Small intestine (tissue), 7 donors: Measurements from ENCODE around the gene PEAK3. TPM values are rescaled to one million over a fixed set of nuclear protein-coding genes. Genes with fewer than 3 reads are reported as not detected.
A peak's percentile ranks its signal among the peaks of the same experiment; 100 is the strongest.

Experiments
- DNase-seq, 2 donors: peaks; one replicate each; pipeline versions ENCODE4 v3.0.0 to v3.0.0-alpha.2; 2013
- FAIRE-seq: peaks from 2 replicates; lab custom pipeline; 2012; peaks lifted over from hg19 to GRCh38; lab: Jason Lieb, UNC
- H3K27ac ChIP-seq, 3 donors: one replicate each; pipeline ENCODE4 v1.5.1; 2013; ENCODE audit warnings: low read length in 2 of 3, mild to moderate bottlenecking in 2 of 3, control low read depth in 1 of 3, inconsistent platforms in 1 of 3, low read depth in 1 of 3, moderate library complexity in 1 of 3
- H3K27me3 ChIP-seq, 3 donors: one replicate each; pipeline ENCODE4 v1.6.1; 2013; ENCODE audit warnings: low read length in 3 of 3, inconsistent platforms in 1 of 3; ENCODE audit not compliant: control insufficient read depth in 3 of 3, insufficient read depth in 3 of 3
- H3K36me3 ChIP-seq, 3 donors: one replicate each; pipeline ENCODE4 v1.6.1; 2013; ENCODE audit warnings: low read length in 3 of 3, inconsistent platforms in 1 of 3, low read depth in 1 of 3, mild to moderate bottlenecking in 1 of 3, moderate library complexity in 1 of 3; ENCODE audit not compliant: control insufficient read depth in 3 of 3, insufficient read depth in 2 of 3
- H3K4me1 ChIP-seq, 3 donors: one replicate each; pipeline ENCODE4 v1.6.1; 2013; ENCODE audit warnings: low read length in 2 of 3, inconsistent platforms in 1 of 3, low read depth in 1 of 3, mild to moderate bottlenecking in 1 of 3, moderate library complexity in 1 of 3; ENCODE audit not compliant: control insufficient read depth in 3 of 3, insufficient read depth in 2 of 3
- H3K4me3 ChIP-seq, 3 donors: one replicate each; pipeline ENCODE4 v1.5.1; 2013; ENCODE audit warnings: low read length in 3 of 3, control low read depth in 1 of 3, inconsistent platforms in 1 of 3, low read depth in 1 of 3, mild to moderate bottlenecking in 1 of 3, moderate library complexity in 1 of 3
- H3K9me3 ChIP-seq, 2 donors: one replicate each; pipeline ENCODE4 v1.6.1; 2013; ENCODE audit warnings: low read depth in 1 of 2, low read length in 1 of 2; ENCODE audit not compliant: control insufficient read depth in 2 of 2, insufficient read depth in 1 of 2
- WGBS, 3 donors: extraction: QIAGEN DNeasy Blood & Tissue Kit; methylation state at CpG; one replicate each; pipeline ENCODE4 v1.1.7; 2013; 5-methylcytosine and 5-hydroxymethylcytosine counted together
- polyA plus RNA-seq, 4 donors: library from polyadenylated mRNA; stranded (reverse) in 3 of 4; unstranded in 1 of 4; fragments of 200-250 nt in 3 of 4; fragments of 120-200 nt in 1 of 4; gene quantifications; one replicate each; pipeline versions ENCODE4 v1.2.1 to v1.2.3, GENCODE V29; 2013
- donor health status: healthy with polysubstance abuse.
- donor health status: control.
- donor health status: control.
- donor health status: Bipolar disorder and iron deficiency.
- donor health status: healthy.

Gene PEAK3
- polyA plus RNA-seq, 4 donors = 0.25 to 0.54 (median 0.46) TPM; not detected in 1

DNA sequence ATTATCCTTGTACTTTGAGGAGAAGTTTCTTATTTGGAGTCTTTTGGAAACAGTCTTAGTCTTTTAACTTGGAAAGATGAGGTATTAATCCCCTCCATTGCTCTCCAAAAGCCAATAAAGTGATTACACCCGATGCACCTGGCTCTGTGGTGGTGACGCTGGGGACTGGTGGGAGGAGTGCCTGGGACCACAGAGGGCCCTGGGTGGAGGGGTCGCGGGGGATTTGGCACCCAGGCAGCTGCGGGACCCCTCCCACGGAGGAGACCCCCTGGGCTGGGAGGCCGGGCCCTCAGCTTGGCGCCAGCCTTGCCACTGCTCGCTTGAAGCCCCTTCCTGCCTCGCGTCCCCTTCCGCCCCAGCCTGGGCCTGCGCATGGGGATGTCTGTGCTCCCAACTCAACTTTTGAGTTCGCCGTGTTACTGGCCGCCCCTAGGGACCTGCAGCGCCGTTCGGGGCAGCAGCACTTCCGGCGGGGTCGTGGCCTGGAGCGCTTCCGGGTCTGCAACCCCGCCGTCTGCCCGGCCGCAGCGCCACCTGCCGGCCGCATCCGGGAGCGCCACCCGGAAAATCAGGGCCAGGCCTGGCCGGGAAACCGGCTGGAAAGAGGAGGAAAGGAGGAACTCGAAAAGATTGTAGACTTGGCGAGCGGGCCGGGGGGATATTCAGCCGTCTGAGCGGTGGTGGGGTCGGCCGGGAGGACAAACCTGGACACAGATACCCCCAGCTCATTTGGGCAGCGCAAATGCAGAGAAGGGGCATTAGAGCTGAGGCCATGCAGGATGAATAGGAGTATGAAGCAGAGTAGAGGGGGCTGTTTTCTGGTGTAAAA, 8.4 kb downstream of the PEAK3 start:
- DNase-seq = peak; percentile 76 to 89
- peaks cover 5 to 32% (median 6%) of the 10 kb centered on the region in 3 donors for H3K4me1 ChIP-seq
- no peaks in the 10 kb centered on the region for H3K27me3 ChIP-seq
- H3K4me3 ChIP-seq = peak overlapping the region in 2 of 3 donors; percentile 1 to 37
- FAIRE-seq = no peak
- WGBS, 3 donors = 6 to 10% (median 7%) methylated on average over 43 to 45 of the region's 45 CpGs
- peaks cover 2 to 51% (median 13%) of the 10 kb centered on the region in 3 donors for H3K36me3 ChIP-seq
- H3K27ac ChIP-seq = peak overlapping the region; percentile 78 to 81 (median 79)
- H3K9me3 ChIP-seq = no peaks in the 10 kb centered on the region

DNA sequence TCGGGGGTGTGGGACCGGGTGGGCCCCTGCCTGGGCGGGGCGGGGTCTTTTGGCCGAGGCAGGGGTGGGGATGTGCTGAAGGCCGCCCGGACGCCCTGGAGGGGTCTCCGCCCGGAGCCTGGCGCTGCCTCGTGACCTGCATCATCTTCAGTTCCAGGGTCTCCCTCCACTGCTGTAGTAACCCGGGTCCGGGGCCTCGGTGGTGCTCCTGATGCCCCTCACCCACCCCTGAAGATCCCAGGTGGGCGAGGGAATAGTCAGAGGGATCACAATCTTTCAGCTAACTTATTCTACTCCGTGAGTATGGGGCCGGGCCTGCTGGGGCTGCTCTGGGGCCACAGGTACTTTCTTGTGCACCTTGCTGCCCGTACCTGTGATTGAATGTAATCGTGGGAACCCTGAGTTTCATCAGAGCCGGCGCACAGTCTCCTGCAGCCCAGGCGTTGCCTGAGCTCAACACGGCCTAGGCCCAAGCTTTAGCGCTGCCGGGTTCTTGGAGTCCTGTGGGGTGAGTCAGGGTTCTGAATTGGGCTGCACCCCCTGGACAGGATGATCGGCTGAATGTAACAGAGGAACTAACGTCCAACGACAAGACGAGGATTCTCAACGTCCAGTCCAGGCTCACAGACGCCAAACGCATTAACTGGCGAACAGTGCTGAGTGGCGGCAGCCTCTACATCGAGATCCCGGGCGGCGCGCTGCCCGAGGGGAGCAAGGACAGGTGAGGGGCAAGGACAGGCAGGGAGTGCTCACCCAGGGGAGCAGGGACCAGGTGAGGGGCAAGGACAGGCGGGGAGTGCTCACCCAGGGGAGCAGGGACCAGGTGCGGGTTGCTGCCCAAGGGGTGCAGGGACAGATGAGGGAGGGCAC, 10.5 kb downstream of the PEAK3 start:
- no peaks in the 10 kb centered on the region for H3K27me3 ChIP-seq
- no peaks in the 10 kb centered on the region for H3K9me3 ChIP-seq
- H3K36me3 ChIP-seq = peaks cover 2 to 47% (median 13%) of the 10 kb centered on the region in 3 donors
- H3K4me3 ChIP-seq = peak overlapping the region; percentile 93 to 100 (median 100)
- peaks cover 5 to 34% (median 6%) of the 10 kb centered on the region in 3 donors for H3K4me1 ChIP-seq
- no peak for FAIRE-seq
- 11 to 22% (median 11%) methylated on average over 35 to 43 of the region's 43 CpGs for WGBS, 3 donors
- peak overlapping the region; percentile 90 to 99 (median 96) for H3K27ac ChIP-seq
- DNase-seq = peak; percentile 51 to 62

DNA sequence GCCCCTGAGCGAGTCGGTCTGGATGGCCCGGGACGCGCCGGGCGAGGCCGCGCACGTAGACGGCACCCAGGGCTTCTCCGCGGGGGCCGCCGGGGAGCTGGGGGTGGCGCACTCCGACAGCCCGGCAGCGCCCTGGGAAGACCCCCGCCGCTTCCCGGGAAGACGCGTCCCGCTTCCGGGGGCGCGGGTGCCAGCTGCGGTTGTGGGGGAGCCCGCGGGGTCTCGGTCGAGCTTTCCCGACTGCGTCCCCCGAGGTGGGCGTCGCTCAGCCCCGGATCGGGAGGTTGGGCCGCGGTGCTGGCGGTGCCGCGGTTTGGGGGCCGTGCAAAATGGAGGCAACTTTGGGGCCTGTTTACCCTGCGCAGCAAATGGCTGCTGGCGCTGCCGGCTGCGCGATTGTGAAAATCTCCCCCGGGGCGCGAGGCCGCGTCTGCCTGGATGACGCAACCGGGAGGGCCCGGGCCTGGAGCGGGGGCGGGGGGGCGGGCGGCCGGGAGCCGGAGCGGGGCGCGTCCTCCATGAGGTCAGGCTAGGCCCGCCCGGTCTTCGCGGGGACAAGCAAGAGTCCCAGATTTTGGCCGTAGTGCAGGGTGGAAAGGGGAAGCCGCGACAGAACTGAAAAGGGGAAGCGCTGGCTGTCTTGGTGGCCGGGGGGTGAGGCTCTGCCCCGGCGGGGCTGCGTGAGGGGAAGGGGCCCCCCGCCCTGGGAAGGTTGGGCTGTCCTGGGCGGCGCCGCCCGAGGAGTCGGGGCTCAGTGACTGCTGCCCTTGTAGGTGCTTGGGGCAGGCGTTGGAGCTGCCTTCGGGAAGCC, 11.3 kb downstream of the PEAK3 start:
- peaks cover 5 to 34% (median 6%) of the 10 kb centered on the region in 3 donors for H3K4me1 ChIP-seq
- peaks cover 2 to 43% (median 13%) of the 10 kb centered on the region in 3 donors for H3K36me3 ChIP-seq
- 0 to 1% (median 0%) methylated on average over 32 to 88 of the region's 88 CpGs for WGBS, 3 donors
- H3K9me3 ChIP-seq = no peaks in the 10 kb centered on the region
- DNase-seq (peak; percentile 76 to 92), FAIRE-seq (no peak)
- H3K27ac ChIP-seq = peak overlapping the region; percentile 96 to 99 (median 98)
- H3K4me3 ChIP-seq = peak overlapping the region; percentile 93 to 100 (median 100)
- H3K27me3 ChIP-seq = no peaks in the 10 kb centered on the region

DNA sequence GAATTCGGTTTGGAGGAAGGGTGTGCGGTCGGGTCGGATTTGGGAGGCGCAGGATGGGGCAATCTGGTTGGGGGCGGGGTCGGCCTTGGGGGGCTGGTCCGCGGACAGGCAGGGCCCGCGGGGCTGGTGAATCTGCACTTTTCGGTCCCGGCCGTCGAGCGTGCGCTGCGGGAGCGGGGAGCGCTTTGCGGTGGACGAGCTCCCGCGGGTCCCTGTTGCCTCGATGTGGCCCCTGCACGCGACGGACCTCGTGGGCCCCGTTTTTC, 11.9 kb downstream of the PEAK3 start:
- FAIRE-seq = no peak
- 0% methylated on average over 14 to 30 of the region's 30 CpGs for WGBS, 3 donors

DNA sequence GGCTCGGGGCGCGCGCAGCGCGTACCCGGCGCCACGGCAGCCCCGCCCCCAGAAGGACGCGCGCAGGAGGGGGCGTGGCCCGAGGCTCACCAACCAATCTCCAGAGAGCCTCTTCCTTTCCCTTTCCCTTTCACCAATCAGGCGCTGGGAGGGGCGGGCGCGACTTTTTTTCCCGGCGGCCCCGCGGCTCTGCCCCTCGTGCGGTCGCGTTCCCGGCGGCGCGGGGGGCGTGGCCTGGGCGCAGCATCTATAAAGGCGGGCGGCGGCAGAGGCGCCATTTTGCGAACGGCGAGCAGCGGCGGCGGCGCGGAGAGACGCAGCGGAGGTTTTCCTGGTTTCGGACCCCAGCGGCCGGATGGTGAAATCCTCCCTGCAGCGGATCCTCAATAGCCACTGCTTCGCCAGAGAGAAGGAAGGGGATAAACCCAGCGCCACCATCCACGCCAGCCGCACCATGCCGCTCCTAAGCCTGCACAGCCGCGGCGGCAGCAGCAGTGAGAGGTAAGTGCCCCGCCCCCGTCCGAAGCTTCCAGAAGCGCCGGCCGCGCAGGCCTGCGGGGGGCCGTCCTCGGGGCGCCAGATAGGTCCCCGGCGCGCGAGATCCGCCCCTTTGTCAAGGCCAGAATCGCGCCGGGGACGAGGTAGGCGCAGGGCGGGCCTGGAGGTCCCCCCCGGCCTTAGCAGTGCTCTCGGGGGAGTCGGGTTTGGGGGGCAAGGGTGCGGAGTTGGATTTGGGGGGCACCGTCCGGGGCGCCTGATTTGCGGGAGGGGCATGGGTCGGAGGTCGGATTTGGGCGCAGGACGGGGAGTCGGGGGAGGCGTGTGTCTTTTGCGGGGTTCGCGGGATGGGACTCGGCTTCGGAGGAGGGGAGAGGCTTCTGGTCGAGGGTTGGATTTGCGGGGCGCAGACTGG, 12.5 kb downstream of the PEAK3 start:
- 0 to 1% (median 1%) methylated on average over 45 to 103 of the region's 103 CpGs for WGBS, 3 donors
- Histone ChIP-seq H3K9me3 (no peaks in the 10 kb centered on the region), H3K4me1 (peaks cover 5 to 34% (median 6%) of the 10 kb centered on the region in 3 donors), H3K27ac (peak overlapping the region; percentile 96 to 99 (median 98)), H3K27me3 (no peaks in the 10 kb centered on the region), H3K36me3 (peaks cover 2 to 36% (median 13%) of the 10 kb centered on the region in 3 donors), H3K4me3 (peak overlapping the region; percentile 93 to 100 (median 100))
- no peak for FAIRE-seq
- peak; percentile 97 to 98 for DNase-seq

More for the DNA sequence above, 11.9 kb downstream of the PEAK3 start:
- H3K4me3 ChIP-seq = peak overlapping the region; percentile 93 to 100 (median 100)
- peaks cover 5 to 34% (median 6%) of the 10 kb centered on the region in 3 donors for H3K4me1 ChIP-seq
- peak in 1 of 2 donors; percentile 46 for DNase-seq
- H3K27ac ChIP-seq = peak overlapping the region; percentile 96 to 99 (median 98)
- H3K27me3 ChIP-seq = no peaks in the 10 kb centered on the region
- no peaks in the 10 kb centered on the region for H3K9me3 ChIP-seq
- peaks cover 2 to 39% (median 13%) of the 10 kb centered on the region in 3 donors for H3K36me3 ChIP-seq

DNA sequence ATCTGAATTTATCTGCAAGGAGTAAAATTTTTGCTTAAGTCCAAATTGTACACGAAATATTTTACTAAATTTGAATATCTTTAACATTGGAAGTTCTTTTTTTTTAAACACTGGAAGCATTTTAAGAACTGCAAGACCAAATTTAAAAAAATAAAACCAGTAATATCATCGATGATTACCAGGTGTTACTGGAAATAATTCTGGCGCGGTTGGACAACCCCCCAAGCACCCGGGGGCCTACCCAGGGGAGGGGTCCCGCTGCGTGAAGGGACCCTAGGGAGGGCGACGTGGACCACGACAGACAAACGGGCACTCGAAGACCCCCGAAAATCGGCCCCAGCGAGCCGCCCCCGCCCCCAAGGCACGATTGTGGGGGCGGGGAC, 13.1 kb downstream of the PEAK3 start:
- Histone ChIP-seq H3K36me3 (peaks cover 2 to 29% (median 13%) of the 10 kb centered on the region in 3 donors), H3K27ac (peak overlapping the region in 2 of 3 donors; percentile 24 to 56)
- FAIRE-seq = no peak

DNA sequence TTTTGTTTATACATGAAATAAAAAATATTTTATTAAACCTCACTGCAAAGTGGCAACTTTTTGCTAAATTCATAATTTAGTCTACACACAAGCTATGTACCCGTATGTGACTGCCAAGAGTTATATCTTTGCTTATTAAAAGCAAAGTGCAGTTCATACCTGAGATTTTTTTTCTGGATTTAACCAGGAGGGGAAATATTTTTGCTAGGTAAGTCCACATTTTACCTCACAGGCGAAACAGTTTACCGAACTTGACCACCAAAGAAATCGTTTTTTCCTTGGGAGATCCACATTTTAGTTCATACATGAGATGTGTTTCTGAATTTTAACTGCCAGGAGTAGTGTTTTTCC, 13.5 kb downstream of the PEAK3 start:
- Histone ChIP-seq H3K27ac (no peak overlapping the region), H3K4me1 (peaks cover 4 to 27% (median 5%) of the 10 kb centered on the region in 3 donors), H3K36me3 (peaks cover 2 to 25% (median 12%) of the 10 kb centered on the region in 3 donors), H3K27me3 (no peaks in the 10 kb centered on the region), H3K9me3 (no peaks in the 10 kb centered on the region), H3K4me3 (no peak overlapping the region)
- WGBS, 3 donors = 83 to 92% (median 85%) methylated on average over 4 of the region's 4 CpGs
- DNase-seq (no peak), FAIRE-seq (no peak)

More for the DNA sequence above, 13.1 kb downstream of the PEAK3 start:
- Histone ChIP-seq H3K27me3 (no peaks in the 10 kb centered on the region), H3K9me3 (no peaks in the 10 kb centered on the region), H3K4me1 (peaks cover 5 to 31% (median 5%) of the 10 kb centered on the region in 3 donors), H3K4me3 (peak overlapping the region; percentile 51 to 66 (median 53))
- 1 to 2% (median 2%) methylated on average over 16 to 19 of the region's 19 CpGs for WGBS, 3 donors
- no peak for DNase-seq
